Measurements from ENCODE around the gene LRRC14B.

GRCh38 chr5:223791-224190 lies 32.5 kb downstream of the LRRC14B start:
- TF ChIP-seq ZNF331 (CRISPR knock-in tag; IDR thresholded peaks at IDR 0.05) (no peak), CHD4 (IDR thresholded peaks at IDR 0.05; ENCODE audit: borderline replicate concordance, low read length) (no peak), RAD21 (CRISPR knock-in tag; IDR thresholded peaks at IDR 0.05) (no peak), ZNF274 (CRISPR knock-in tag; IDR thresholded peaks at IDR 0.05) (no peak), RELA (CRISPR knock-in tag; IDR thresholded peaks at IDR 0.05) (no peak), CTCF (CRISPR knock-in tag; IDR thresholded peaks at IDR 0.05) (no peak), MEF2D (CRISPR knock-in tag; IDR thresholded peaks at IDR 0.05) (no peak), TFDP1 (CRISPR knock-in tag; IDR thresholded peaks at IDR 0.05; ENCODE audit: borderline replicate concordance) (no peak), MTF2 (CRISPR knock-in tag; IDR thresholded peaks at IDR 0.05; ENCODE audit: borderline replicate concordance) (no peak), SP2 (CRISPR knock-in tag; IDR thresholded peaks at IDR 0.05) (no peak)
- TF ChIP-seq, protein P1, sequence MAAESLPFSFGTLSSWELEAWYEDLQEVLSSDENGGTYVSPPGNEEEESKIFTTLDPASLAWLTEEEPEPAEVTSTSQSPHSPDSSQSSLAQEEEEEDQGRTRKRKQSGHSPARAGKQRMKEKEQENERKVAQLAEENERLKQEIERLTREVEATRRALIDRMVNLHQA (CRISPR knock-in tag; IDR thresholded peaks at IDR 0.05), result no peak
- TF ChIP-seq, protein P2, sequence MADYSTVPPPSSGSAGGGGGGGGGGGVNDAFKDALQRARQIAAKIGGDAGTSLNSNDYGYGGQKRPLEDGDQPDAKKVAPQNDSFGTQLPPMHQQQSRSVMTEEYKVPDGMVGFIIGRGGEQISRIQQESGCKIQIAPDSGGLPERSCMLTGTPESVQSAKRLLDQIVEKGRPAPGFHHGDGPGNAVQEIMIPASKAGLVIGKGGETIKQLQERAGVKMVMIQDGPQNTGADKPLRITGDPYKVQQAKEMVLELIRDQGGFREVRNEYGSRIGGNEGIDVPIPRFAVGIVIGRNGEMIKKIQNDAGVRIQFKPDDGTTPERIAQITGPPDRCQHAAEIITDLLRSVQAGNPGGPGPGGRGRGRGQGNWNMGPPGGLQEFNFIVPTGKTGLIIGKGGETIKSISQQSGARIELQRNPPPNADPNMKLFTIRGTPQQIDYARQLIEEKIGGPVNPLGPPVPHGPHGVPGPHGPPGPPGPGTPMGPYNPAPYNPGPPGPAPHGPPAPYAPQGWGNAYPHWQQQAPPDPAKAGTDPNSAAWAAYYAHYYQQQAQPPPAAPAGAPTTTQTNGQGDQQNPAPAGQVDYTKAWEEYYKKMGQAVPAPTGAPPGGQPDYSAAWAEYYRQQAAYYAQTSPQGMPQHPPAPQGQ (CRISPR knock-in tag; IDR thresholded peaks at IDR 0.05; ENCODE audit: borderline replicate concordance), result no peak
- TF ChIP-seq, protein P3, sequence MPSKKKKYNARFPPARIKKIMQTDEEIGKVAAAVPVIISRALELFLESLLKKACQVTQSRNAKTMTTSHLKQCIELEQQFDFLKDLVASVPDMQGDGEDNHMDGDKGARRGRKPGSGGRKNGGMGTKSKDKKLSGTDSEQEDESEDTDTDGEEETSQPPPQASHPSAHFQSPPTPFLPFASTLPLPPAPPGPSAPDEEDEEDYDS (CRISPR knock-in tag; IDR thresholded peaks at IDR 0.05), result no peak
